HCT116 (cell line): ENCODE data around the gene UROS. TPM values are rescaled to one million over a fixed set of nuclear protein-coding genes. Genes with fewer than 3 reads are reported as not detected.

Source experiments
- ATAC-seq: fragments of 200-7000 bp; cut with Tn5 transposase; 2 replicates; pipeline ENCODE4 v1.9.1; 2020; ENCODE audit warnings: mild to moderate bottlenecking, moderate library complexity
- BruUV-seq: library from RNA; stranded (reverse); fragments of 400-500 nt; replicated peaks from 2 replicates; lab custom pipeline; 2021; lab: Mats Ljungman, UMichigan
- CTCF ChIA-PET: fragments of 300-600 bp; sonication (Branson Sonifier 250); formaldehyde crosslinking; loops from one replicate; lab custom pipeline; 2021; ENCODE audit warnings: antibody characterized with exemption; lab: Charles Lee
- POLR2A ChIA-PET: fragments of 300-600, 350-600 bp; sonication (Branson Sonifier 250); formaldehyde crosslinking; loops from one replicate; lab custom pipeline; 2021; ENCODE audit warnings: antibody characterized with exemption; lab: Charles Lee
- RAD21 ChIA-PET, 2 experiments: fragments of 300-600 bp; sonication (Branson Sonifier 250); formaldehyde crosslinking; loops; one replicate each; lab custom pipeline; 2023; ENCODE audit warnings: low total read pairs in 2 of 2; ENCODE audit not compliant: uncharacterized antibody in 2 of 2, unreplicated experiment in 2 of 2, low non-redundant PET in 1 of 2; lab: Charles Lee
- DNase-seq: peaks from one replicate; pipeline ENCODE4 v3.0.0-alpha.2; 2010; ENCODE audit warnings: low read depth, low spot score
- H2AFZ ChIP-seq: fragments of 200-600 bp; shearing (Covaris generic), sonication (generic); 2 replicates; pipeline ENCODE4 v1.6.1; 2017; ENCODE audit warnings: low read depth, mixed run types, mixed read lengths, antibody characterized with exemption, low read length; ENCODE audit not compliant: poor library complexity, severe bottlenecking
- H3K27ac ChIP-seq: 2 replicates; pipeline ENCODE4 v1.5.1; 2012; ENCODE audit warnings: low read depth, low read length
- H3K27me3 ChIP-seq: fragments of 200-600 bp; sonication (generic); 2 replicates; pipeline ENCODE4 v1.6.1; 2016; ENCODE audit warnings: mixed run types, low read length, mixed read lengths; ENCODE audit not compliant: insufficient read depth
- H3K36me3 ChIP-seq, 2 experiments: fragments of 200-500 bp in 1 of 2; fragments of 200-600 bp in 1 of 2; sonication (Bioruptor generic) in 1 of 2; sonication (generic) in 1 of 2; 2 replicates each; pipeline versions ENCODE4 v1.5.1 to v1.6.1; 2014 to 2016; ENCODE audit warnings: low read length in 2 of 2, inconsistent platforms in 1 of 2, mixed read lengths in 1 of 2, mixed run types in 1 of 2; ENCODE audit not compliant: insufficient read depth in 2 of 2, control insufficient read depth in 1 of 2
- H3K4me1 ChIP-seq, 2 experiments: fragments of 200-600 bp in 1 of 2; sonication (generic) in 1 of 2; 2 replicates each; pipeline versions ENCODE4 v1.5.1 to v1.6.1; 2012 to 2017; ENCODE audit warnings: low read length in 2 of 2, inconsistent platforms in 1 of 2, mild to moderate bottlenecking in 1 of 2, mixed read lengths in 1 of 2, mixed run types in 1 of 2, moderate library complexity in 1 of 2; ENCODE audit not compliant: insufficient read depth in 2 of 2, control insufficient read depth in 1 of 2
- H3K4me2 ChIP-seq: fragments of 200-600 bp; sonication (generic); 2 replicates; pipeline ENCODE4 v1.6.1; 2017; ENCODE audit warnings: mixed run types, low read length, mixed read lengths
- H3K4me3 ChIP-seq, 2 experiments: fragments of 200-600 bp in 1 of 2; sonication (generic) in 1 of 2; replicated peaks in 1 of 2; 2 replicates each; pipeline ENCODE4 v1.5.1; 2011 to 2016; ENCODE audit warnings: low read length in 2 of 2, control low read depth in 1 of 2, low read depth in 1 of 2, mild to moderate bottlenecking in 1 of 2, mixed read lengths in 1 of 2, mixed run types in 1 of 2
- H3K79me2 ChIP-seq: fragments of 200-600 bp; sonication (generic); 2 replicates; pipeline ENCODE4 v1.6.1; 2017; ENCODE audit warnings: mild to moderate bottlenecking, mixed run types, low read length, moderate library complexity, mixed read lengths; ENCODE audit not compliant: insufficient read depth
- H3K9ac ChIP-seq: fragments of 200-600 bp; sonication (generic); 2 replicates; pipeline ENCODE4 v1.6.1; 2016; ENCODE audit warnings: low read length, mixed read lengths
- H3K9me2 ChIP-seq: fragments of 200-600 bp; sonication (generic), shearing (Covaris generic); 2 replicates; pipeline ENCODE4 v1.6.1; 2017; ENCODE audit warnings: mixed run types, mild to moderate bottlenecking, moderate library complexity; ENCODE audit not compliant: insufficient read depth
- H3K9me3 ChIP-seq, 2 experiments: fragments of 200-500 bp in 1 of 2; fragments of 200-600 bp in 1 of 2; sonication (Bioruptor generic) in 1 of 2; sonication (generic) in 1 of 2; 2 replicates each; pipeline ENCODE4 v1.6.1; 2014 to 2017; ENCODE audit warnings: low read length in 2 of 2, mixed read lengths in 2 of 2, inconsistent platforms in 1 of 2, low read depth in 1 of 2, mild to moderate bottlenecking in 1 of 2, mixed run types in 1 of 2, moderate library complexity in 1 of 2; ENCODE audit not compliant: control insufficient read depth in 1 of 2, insufficient read depth in 1 of 2
- H4K20me1 ChIP-seq: fragments of 200-600 bp; sonication (generic), shearing (Covaris generic); 2 replicates; pipeline ENCODE4 v1.6.1; 2017; ENCODE audit warnings: mixed run types, mild to moderate bottlenecking, moderate library complexity; ENCODE audit not compliant: insufficient read depth
- CBX3 ChIP-seq: IDR thresholded peaks from 2 replicates; pipeline ENCODE4 v1.6.1; 2012; ENCODE audit warnings: low read depth
- CEBPB ChIP-seq: IDR thresholded peaks from 2 replicates; pipeline ENCODE4 v1.6.1; 2012; ENCODE audit warnings: low read depth
- EGR1 ChIP-seq: IDR thresholded peaks from 2 replicates; pipeline ENCODE4 v1.6.1; 2012; ENCODE audit warnings: low read depth
- ELF1 ChIP-seq: IDR thresholded peaks from 2 replicates; pipeline ENCODE4 v1.6.1; 2012; ENCODE audit warnings: low read depth, borderline replicate concordance
- FOSL1 ChIP-seq: IDR thresholded peaks from 2 replicates; pipeline ENCODE4 v1.6.1; 2012; ENCODE audit warnings: low read depth
- POLR2A ChIP-seq: IDR thresholded peaks from 2 replicates; pipeline ENCODE4 v1.7.0; 2011; ENCODE audit warnings: borderline replicate concordance; ENCODE audit not compliant: insufficient read depth, insufficient read length; ENCODE audit errors: extremely low read depth
- POLR2AphosphoS5 ChIP-seq: IDR thresholded peaks from 2 replicates; pipeline ENCODE4 v1.6.1; 2011; ENCODE audit warnings: mild to moderate bottlenecking, low read depth, low read length, moderate library complexity
- SIN3A ChIP-seq: IDR thresholded peaks from 2 replicates; pipeline ENCODE4 v1.6.1; 2012; ENCODE audit warnings: low read depth
- ZBTB33 ChIP-seq: IDR thresholded peaks from 2 replicates; pipeline ENCODE4 v1.6.1; 2011; ENCODE audit warnings: mild to moderate bottlenecking, low read length, moderate library complexity; ENCODE audit not compliant: insufficient replicate concordance; ENCODE audit errors: extremely low read depth
- ZFX ChIP-seq: fragments of 450-650 bp; IDR thresholded peaks from 2 replicates; pipeline ENCODE4 v1.6.1; 2017
- intact Hi-C: fragments of 100-400 bp; cut with micrococcal nuclease; formaldehyde crosslinking; loops from 2 replicates; pipeline ENCODE4 v1.10.0; 2022
- total RNA-seq: library from RNA; stranded (reverse); gene quantifications from one replicate; pipeline ENCODE4 v1.2.1, GENCODE V29; 2021; ENCODE audit not compliant: unreplicated experiment
- TF ChIP-seq, protein P1 (sequence below): IDR thresholded peaks from 2 replicates; pipeline ENCODE4 v1.6.1; 2012; ENCODE audit warnings: low read depth
- TF ChIP-seq, protein P2 (sequence below): IDR thresholded peaks from 2 replicates; pipeline ENCODE4 v1.6.1; 2012

The UROS gene
- total RNA-seq, 1 experiment from 2014 or later = 63.9 TPM

GRCh38 chr10:125765835-125766234 lies 57.2 kb downstream of the UROS start:
- no peaks in the 10 kb centered on the region for H3K4me1 ChIP-seq
- no peak overlapping the region for H2AFZ ChIP-seq
- no peak overlapping the region for H3K4me2 ChIP-seq
- BruUV-seq = no TSS peak
- H3K4me3 ChIP-seq = no peak overlapping the region
- no peaks in the 10 kb centered on the region for H3K9me3 ChIP-seq
- H4K20me1 ChIP-seq = no peaks in the 10 kb centered on the region
- DNase-seq (no peak), ATAC-seq (no peak)
- H3K9me2 ChIP-seq = no peaks in the 10 kb centered on the region
- no peak overlapping the region for H3K9ac ChIP-seq
- H3K27me3 ChIP-seq = no peaks in the 10 kb centered on the region
- no peak overlapping the region for H3K27ac ChIP-seq
- intact Hi-C loops = no loop called here
- CTCF ChIA-PET = no interaction called here
- RAD21 ChIA-PET = no interaction called here
- H3K79me2 ChIP-seq = no peaks in the 10 kb centered on the region
- POLR2A ChIA-PET = no interaction called here
- peaks cover 25 to 38% of the 10 kb centered on the region in 2 experiments for H3K36me3 ChIP-seq
- TF ChIP-seq POLR2AphosphoS5 (no peak), EGR1 (no peak), ZFX (no peak), FOSL1 (no peak), CBX3 (no peak), POLR2A (no peak), CEBPB (no peak), ZBTB33 (no peak), ELF1 (no peak), SIN3A (no peak)
- TF ChIP-seq, protein P1, sequence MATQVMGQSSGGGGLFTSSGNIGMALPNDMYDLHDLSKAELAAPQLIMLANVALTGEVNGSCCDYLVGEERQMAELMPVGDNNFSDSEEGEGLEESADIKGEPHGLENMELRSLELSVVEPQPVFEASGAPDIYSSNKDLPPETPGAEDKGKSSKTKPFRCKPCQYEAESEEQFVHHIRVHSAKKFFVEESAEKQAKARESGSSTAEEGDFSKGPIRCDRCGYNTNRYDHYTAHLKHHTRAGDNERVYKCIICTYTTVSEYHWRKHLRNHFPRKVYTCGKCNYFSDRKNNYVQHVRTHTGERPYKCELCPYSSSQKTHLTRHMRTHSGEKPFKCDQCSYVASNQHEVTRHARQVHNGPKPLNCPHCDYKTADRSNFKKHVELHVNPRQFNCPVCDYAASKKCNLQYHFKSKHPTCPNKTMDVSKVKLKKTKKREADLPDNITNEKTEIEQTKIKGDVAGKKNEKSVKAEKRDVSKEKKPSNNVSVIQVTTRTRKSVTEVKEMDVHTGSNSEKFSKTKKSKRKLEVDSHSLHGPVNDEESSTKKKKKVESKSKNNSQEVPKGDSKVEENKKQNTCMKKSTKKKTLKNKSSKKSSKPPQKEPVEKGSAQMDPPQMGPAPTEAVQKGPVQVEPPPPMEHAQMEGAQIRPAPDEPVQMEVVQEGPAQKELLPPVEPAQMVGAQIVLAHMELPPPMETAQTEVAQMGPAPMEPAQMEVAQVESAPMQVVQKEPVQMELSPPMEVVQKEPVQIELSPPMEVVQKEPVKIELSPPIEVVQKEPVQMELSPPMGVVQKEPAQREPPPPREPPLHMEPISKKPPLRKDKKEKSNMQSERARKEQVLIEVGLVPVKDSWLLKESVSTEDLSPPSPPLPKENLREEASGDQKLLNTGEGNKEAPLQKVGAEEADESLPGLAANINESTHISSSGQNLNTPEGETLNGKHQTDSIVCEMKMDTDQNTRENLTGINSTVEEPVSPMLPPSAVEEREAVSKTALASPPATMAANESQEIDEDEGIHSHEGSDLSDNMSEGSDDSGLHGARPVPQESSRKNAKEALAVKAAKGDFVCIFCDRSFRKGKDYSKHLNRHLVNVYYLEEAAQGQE = no peak
- TF ChIP-seq, protein P2, sequence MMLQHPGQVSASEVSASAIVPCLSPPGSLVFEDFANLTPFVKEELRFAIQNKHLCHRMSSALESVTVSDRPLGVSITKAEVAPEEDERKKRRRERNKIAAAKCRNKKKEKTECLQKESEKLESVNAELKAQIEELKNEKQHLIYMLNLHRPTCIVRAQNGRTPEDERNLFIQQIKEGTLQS = no peak
- TF ChIP-seq, all 23 proteins: peak for 0
